ENCODE measurements around the gene PSMB9.
A peak's percentile ranks its signal among the peaks of the same experiment; 100 is the strongest.

Gene PSMB9

DNA sequence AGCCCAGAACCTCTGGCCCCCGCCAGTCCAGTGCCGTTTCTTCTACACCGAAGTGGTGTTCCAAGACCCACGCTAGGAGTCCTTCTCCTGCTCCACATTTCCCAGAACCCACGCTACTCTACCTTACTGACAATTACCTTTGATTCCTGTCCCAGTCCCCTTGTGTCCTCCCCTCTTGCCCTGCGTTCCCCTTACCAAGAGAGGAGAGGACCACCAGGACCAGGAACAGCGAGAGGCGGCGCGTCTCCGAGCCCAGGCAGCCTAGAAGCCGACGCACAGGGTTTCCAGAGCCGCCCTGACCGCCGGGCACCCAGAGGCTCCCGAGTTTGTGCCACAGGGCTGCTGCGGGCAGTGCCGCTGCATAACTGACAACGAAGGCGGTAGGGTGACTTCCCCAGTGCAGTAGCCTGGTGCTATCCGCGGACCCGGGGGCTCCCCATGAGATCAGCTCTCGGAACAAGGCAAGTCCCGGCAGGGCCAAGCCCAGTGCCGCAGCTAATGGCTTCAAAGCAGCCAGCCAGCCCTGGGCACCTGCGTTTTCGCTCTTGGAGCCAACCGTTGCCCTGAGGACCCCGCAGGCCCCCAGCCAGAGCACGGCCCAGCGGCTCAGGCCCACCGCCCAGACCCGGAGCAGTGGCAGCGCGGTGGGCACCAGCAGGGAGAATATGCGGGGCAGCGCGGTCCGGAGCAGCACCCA is 1.0 kb upstream of the PSMB9 start:
- Histone ChIP-seq H3K36me3 (no peaks in the 10 kb centered on the region), H3K27me3 (peaks cover 96% of the 10 kb centered on the region), H3K9me3 (no peaks in the 10 kb centered on the region), H3K4me1 (no peaks in the 10 kb centered on the region), H3K4me3 (ENCODE audit: low read depth, low read length) (peak overlapping the region; percentile 63)
- DNase-seq: no peak
- TF ChIP-seq, protein P1, sequence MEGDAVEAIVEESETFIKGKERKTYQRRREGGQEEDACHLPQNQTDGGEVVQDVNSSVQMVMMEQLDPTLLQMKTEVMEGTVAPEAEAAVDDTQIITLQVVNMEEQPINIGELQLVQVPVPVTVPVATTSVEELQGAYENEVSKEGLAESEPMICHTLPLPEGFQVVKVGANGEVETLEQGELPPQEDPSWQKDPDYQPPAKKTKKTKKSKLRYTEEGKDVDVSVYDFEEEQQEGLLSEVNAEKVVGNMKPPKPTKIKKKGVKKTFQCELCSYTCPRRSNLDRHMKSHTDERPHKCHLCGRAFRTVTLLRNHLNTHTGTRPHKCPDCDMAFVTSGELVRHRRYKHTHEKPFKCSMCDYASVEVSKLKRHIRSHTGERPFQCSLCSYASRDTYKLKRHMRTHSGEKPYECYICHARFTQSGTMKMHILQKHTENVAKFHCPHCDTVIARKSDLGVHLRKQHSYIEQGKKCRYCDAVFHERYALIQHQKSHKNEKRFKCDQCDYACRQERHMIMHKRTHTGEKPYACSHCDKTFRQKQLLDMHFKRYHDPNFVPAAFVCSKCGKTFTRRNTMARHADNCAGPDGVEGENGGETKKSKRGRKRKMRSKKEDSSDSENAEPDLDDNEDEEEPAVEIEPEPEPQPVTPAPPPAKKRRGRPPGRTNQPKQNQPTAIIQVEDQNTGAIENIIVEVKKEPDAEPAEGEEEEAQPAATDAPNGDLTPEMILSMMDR (IDR thresholded peaks at IDR 0.05; ENCODE audit: low read depth, low read length): no peak

DNA sequence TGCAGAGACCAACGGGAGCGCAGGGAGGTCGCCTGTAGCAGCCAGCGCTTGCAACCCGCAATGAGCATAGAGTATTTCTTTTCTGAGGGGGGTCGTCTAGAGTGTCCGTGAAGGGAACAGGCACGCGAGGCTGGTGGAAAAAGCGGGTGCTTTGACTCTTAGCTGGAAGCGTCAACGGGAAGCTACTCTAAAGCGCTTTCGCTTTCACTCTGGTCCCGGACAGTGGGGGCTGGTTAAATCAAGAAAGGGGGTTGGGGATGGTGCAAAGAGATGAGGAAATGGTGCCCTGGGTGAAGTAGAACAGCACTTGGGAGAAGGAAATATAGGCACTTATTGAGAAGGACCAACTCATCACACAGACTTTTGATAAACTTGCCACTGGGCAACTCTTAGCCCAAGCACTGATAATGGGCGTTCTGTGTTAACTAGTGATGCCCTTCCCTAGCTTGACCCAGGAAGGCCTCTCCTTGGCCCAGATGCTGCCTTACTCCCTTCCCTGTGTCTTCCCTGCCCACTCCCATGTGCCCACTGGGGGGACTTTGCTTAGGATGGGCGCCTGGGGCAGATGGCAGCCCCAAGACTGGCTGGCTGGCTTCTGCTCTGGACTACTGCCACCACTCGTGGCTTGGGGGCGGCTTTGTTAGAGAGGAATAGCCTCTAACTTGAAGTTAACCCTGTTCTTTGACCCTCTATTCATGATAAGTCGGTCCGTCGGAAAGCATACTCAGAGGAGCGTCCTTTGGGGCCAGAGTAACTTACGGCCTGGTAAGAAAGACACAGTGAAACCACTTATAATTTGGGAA is 585 bp downstream of the PSMB9 start:
- peak overlapping the region; percentile 63 for H3K4me3 ChIP-seq (ENCODE audit: low read depth, low read length)
- H3K9me3 ChIP-seq: no peaks in the 10 kb centered on the region
- no peak for DNase-seq
- H3K36me3 ChIP-seq: no peaks in the 10 kb centered on the region
- no peaks in the 10 kb centered on the region for H3K4me1 ChIP-seq
- TF ChIP-seq, protein P1 (IDR thresholded peaks at IDR 0.05; ENCODE audit: low read depth, low read length): no peak
- peaks cover 100% of the 10 kb centered on the region for H3K27me3 ChIP-seq

DNA sequence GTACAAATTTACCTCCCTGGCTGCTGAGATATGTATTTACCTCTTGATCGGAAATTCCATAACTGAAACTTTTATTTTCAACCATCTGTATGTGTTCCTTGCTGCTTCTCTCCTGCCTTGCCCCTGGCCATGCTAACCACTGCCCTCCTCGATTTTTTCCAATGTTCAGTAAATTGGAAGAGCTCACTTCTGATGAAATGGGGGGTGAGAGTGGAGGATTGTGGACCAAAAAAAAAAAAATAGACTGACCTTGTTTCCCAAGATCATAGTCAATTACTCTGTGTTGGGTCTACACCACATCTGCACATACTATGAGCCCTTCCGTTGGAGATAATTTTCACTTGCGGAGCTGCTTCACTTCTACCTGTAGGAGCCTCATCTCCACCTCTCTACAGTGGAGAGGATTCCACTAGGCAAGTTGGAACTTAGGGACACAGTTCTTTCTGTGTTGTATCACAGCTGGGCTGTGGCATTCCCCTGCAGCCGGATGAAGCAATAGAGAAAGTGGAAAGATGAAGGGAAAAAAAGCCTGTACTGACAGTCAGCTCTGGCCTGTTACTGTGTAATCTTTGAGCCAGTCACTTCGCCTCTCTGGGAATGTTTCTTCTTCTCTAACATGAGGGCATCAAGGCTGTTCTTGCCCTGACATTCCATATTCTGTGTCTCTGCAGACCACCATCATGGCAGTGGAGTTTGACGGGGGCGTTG is 1.6 kb downstream of the PSMB9 start:
- H3K9me3 ChIP-seq: no peaks in the 10 kb centered on the region
- H3K27me3 ChIP-seq: peaks cover 100% of the 10 kb centered on the region
- H3K36me3 ChIP-seq: no peaks in the 10 kb centered on the region
- H3K4me1 ChIP-seq: no peaks in the 10 kb centered on the region
- no peak overlapping the region for H3K4me3 ChIP-seq (ENCODE audit: low read depth, low read length)
- DNase-seq: no peak
- TF ChIP-seq, protein P1 (IDR thresholded peaks at IDR 0.05; ENCODE audit: low read depth, low read length): no peak

DNA sequence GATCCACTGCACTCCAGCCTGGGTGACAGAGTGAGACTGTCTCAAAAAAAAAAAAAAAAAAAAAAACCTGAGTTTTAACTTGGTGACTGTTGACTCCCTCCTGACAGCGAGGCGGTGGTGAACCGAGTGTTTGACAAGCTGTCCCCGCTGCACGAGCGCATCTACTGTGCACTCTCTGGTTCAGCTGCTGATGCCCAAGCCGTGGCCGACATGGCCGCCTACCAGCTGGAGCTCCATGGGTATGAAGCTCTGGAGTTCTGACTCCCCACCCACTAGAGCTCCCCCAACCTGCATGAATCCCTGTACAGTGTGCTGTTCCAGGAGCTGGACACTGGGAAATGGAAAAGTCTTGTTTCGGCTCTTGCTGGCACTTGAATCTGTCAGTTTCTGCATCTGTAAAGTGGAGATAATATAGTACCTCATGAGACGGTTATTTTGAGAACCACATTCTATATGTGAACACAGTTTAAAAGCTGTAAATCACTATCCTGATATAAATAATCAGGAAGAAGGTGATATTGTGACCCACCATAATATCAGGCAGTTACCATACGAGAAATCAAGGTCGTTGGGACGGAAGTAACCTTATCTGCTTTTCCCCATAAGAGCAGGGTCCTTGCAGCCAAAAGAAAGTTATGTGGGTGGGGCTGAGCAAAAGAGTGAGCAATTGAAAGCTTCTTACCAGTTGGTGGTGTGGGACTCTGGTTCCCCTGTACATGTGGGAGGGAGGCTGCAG is 3.3 kb downstream of the PSMB9 start:
- no peaks in the 10 kb centered on the region; the same call in 1 of the 2 replicates for H3K4me1 ChIP-seq
- H3K9me3 ChIP-seq: no peaks in the 10 kb centered on the region
- H3K36me3 ChIP-seq: no peaks in the 10 kb centered on the region
- no peak for DNase-seq
- peaks cover 99% of the 10 kb centered on the region for H3K27me3 ChIP-seq
- TF ChIP-seq, protein P1 (IDR thresholded peaks at IDR 0.05; ENCODE audit: low read depth, low read length): no peak
- no peak overlapping the region for H3K4me3 ChIP-seq (ENCODE audit: low read depth, low read length)

DNA sequence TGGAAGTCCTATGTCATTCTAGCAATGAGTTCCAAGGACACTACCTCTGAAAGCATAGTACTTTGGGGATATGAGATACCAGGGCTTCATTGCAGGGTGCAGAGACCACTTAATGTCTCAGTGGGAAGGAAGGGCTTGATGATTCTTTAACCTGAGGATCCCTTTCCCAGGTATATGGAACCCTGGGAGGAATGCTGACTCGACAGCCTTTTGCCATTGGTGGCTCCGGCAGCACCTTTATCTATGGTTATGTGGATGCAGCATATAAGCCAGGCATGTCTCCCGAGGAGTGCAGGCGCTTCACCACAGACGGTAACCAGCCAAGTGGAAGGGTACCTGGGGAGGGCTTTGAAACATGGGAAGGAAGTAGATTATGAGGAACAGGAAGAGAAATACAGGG is 4.2 kb downstream of the PSMB9 start:
- TF ChIP-seq, protein P1 (IDR thresholded peaks at IDR 0.05; ENCODE audit: low read depth, low read length): no peak
- no peak overlapping the region for H3K4me3 ChIP-seq (ENCODE audit: low read depth, low read length)
- no peaks in the 10 kb centered on the region for H3K36me3 ChIP-seq
- peaks cover 94% of the 10 kb centered on the region for H3K27me3 ChIP-seq
- no peak for DNase-seq
- no peaks in the 10 kb centered on the region; the same call in 1 of the 2 replicates for H3K4me1 ChIP-seq
- H3K9me3 ChIP-seq: no peaks in the 10 kb centered on the region
